Inflammatory macrophage treated with lipopolysaccharide for 1 hour (primary cell): ENCODE results near the gene CAPRIN2.

ENCODE experiments used
- DNase-seq, 2 donors: peaks; one replicate each; pipeline ENCODE4 v3.0.0-alpha.2; 2020 to 2022

CAPRIN2 gene

GRCh38 chr12:30696486-30696885 lies 58.3 kb downstream of the CAPRIN2 start:
- DNase-seq: no peak

DNA sequence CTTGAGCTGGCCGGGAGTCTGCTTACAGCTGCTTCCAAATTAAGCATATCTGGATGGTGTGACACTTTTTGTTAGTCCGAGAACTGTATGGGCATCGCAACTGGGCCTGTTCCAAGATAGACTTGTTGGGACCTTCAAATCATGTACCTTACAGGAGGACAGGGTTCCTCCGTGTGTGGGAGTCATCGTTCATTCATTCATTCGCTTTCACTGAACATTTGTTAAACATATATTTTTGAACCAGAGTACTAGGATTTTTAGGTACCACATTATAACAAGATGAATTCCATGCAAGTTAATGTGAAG lies 58.7 kb downstream of the CAPRIN2 start:
- DNase-seq: no peak

DNA sequence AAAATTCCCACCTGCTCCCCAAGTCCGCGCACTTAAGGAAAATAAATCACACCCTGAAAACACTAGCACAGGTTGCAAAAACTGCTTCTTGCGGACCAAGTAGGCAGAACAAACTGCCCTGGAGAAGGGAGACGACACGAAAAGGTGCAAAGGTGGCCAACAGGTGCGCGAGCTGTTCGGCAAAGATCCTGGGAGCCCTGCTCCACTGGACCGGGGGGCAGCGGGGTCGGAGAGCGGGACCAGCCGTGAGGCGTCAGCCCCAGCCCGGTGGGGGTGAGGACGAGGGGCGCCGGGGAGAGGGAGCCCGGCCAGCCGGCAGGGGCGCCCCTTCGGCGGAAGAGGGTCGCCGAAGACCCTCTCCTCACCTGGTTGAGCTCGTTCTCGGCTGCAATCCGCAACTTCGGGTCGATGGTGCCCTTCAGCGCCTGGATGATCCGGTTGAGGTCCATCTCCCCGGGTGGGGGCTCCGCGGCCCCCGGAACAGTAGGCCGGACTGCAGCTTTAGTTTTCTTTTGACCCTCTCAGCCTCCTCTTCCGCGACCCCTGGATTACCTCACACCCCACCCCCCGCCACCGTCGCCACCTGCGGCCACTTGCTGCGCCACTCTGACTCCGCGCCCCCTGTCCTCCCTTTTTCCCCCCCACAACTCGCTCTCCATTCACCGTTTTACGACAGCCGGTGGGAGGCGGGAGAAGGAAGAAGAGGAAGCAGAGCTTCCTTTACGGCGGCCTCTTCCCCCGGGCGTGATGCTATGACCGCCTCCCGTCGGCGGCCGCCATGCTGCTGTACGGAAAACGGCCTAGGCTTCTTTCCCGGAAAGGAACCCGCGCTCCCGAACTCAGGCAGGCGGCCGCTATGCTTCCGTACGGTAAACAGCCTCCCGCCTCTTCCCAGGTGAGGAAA lies 59.3 kb downstream of the CAPRIN2 start, which contains the start of gene IPO8:
TSS of gene IPO8 (minus strand) at position 671 of the 904 bp plus-strand sequence. CDS start at position 449, 222 bp downstream.
- DNase-seq: peak; percentile 86

DNA sequence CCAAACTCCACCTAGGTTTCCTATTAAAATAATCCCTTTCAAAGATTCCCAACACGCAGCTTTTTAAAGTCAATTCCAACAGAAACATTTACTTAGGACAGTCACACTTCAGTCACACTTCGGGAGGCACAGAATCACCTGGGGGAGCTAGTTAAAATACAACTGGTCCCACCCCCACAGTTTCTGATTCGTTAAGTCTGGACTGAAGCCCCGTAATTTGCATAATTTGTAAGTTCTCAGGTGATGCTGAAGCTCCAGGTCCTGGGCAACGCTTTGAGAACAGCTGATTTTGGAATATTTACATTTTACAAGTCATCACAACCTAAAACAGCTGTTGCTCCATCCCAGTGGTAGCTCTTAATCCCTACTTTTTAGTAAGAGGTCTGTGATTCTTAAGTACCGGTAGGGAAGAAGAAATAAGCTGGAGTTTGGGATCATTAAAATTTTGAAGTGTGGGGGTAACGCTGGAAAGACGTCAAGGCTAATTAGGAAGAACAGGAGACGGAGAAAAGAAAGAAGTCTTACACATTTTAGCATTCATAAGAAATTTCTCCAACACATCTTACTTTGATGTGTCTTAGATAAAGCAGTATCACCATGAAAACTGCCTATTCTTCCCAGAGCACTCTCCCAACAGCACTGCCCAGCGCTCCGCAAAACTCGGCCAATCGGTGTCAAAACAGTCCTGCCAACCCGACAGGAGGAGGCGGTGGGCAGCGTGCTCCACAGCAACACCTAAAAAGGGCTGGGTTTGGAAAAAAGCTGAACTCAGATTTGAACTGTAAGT lies 60.1 kb downstream of the CAPRIN2 start:
- peak; percentile 5 to 19 for DNase-seq

GRCh38 chr12:30692470-30692869 lies 62.3 kb downstream of the CAPRIN2 start:
- DNase-seq: no peak

- DNase-seq: no peak
Observed at GRCh38 chr12:30691122-30691879, 63.5 kb downstream of the CAPRIN2 start.

DNA sequence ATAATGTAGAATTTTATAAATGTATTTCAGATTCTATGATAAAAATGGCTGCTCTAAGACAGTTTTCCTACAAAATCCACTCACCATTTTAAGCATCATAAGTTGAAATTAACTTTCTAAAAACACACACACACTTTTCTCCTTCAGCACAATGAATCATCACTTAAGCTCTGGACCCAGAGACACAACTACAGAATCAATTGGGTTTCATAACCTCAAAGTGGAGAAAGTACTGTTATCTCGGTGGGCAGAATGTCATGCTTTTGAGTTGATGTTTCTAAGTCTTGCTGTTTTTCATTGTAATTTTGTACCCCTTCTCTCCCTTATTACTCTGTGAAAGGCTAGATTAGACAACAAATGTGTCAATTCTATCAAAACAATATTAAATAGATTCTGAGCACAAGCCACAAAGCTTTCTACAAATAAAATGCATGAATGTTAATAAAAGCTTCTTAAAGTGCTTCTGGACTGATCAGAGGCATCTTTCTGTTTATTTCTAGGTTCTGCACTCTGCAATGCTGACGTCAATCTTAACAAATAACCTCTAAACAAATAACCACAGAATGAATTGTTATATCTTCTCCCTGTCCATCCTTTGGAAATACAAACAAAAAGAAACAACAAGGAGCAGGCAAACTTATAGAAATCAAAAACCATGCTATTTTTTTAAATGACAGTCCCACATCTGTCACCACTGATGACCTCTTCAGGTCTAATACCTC lies 67.3 kb downstream of the CAPRIN2 start:
- DNase-seq: no peak

DNA sequence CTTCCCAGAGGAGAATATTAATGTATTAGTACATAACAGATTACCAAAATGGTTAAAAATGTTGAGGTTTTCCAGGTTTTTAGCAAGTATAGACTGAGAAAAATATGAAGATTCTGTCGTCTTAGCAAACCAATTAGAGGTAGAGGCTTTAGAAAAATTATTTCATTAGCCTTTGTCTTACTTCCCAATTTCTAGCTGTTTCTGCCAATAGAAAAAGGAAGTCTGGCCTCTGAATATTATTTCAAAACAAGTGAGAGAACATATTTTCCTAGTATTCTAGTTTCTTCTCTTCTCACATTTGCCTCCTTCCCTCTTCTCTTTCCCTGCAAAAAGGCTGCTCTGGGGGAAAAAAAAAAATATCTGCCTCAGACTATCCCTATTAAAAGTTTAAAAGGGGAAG lies 75.5 kb downstream of the CAPRIN2 start:
- DNase-seq: peak; percentile 48 to 64

GRCh38 chr12:30678221-30678620 lies 76.5 kb downstream of the CAPRIN2 start:
- no peak for DNase-seq

- DNase-seq: no peak
Observed at GRCh38 chr12:30661210-30661609, 93.5 kb downstream of the CAPRIN2 start.
